Psoas muscle (tissue), 8 donors: ENCODE data around the gene TBCD. TPM values are rescaled to one million over a fixed set of nuclear protein-coding genes. Genes with fewer than 3 reads are reported as not detected.

Experiments used
- ATAC-seq, 4 donors: fragments of 200-7000 bp; cut with Tn5 transposase; one replicate each; pipeline ENCODE4 v1.9.1; 2020; ENCODE audit warnings: moderate library complexity in 3 of 4, mild to moderate bottlenecking in 2 of 4
- DNase-seq, 2 donors: peaks; one replicate each; pipeline ENCODE4 v3.0.0-alpha.2; 2020
- H3K27ac ChIP-seq: fragments of 200-600 bp; one replicate; pipeline ENCODE4 v1.8.0; 2022
- H3K27me3 ChIP-seq, 3 donors: fragments of 200-600 bp in 1 of 3; one replicate each; pipeline versions ENCODE4 v1.6.1 to v1.8.0; 2013 to 2022; ENCODE audit warnings: low read length in 2 of 3, mild to moderate bottlenecking in 2 of 3, moderate library complexity in 1 of 3; ENCODE audit not compliant: insufficient read depth in 3 of 3
- H3K36me3 ChIP-seq, 2 donors: fragments of 200-600 bp in 1 of 2; one replicate each; pipeline versions ENCODE4 v1.6.1 to v1.8.0; 2013 to 2022; ENCODE audit warnings: low read depth in 1 of 2, mild to moderate bottlenecking in 1 of 2, moderate library complexity in 1 of 2; ENCODE audit not compliant: insufficient read depth in 1 of 2
- H3K4me1 ChIP-seq: fragments of 200-600 bp; one replicate; pipeline ENCODE4 v1.8.0; 2022
- H3K4me3 ChIP-seq: fragments of 200-600 bp; one replicate; pipeline ENCODE4 v1.8.0; 2022; ENCODE audit warnings: mild to moderate bottlenecking
- H3K9me3 ChIP-seq: fragments of 200-600 bp; one replicate; pipeline ENCODE4 v1.8.0; 2022
- CTCF ChIP-seq: fragments of 200-600 bp; IDR thresholded peaks from one replicate; pipeline ENCODE4 v1.8.0; 2022; ENCODE audit warnings: antibody characterized with exemption
- WGBS, 3 donors: extraction: QIAGEN DNeasy Blood & Tissue Kit; methylation state at CpG; one replicate each; pipeline versions ENCODE4 v1.1.6 to v1.1.7; 2013; 5-methylcytosine and 5-hydroxymethylcytosine counted together
- intact Hi-C, 2 donors: fragments of 100-400 bp; cut with DNase I; formaldehyde crosslinking; loops; one replicate each; pipeline versions ENCODE4 v1.11.0 to v1.14.2; 2022
- polyA plus RNA-seq, 3 donors: library from polyadenylated mRNA; stranded (reverse); fragments of 200-250 nt; gene quantifications; one replicate each; pipeline ENCODE4 v1.2.3, GENCODE V29; 2013
- total RNA-seq, 4 donors: library from RNA; stranded (reverse); fragmentation: NEBNext Ultra II Directional in 2 of 4; extraction: Animal tissue kit (Norgen Biotek cat#: 25700) in 2 of 4; gene quantifications; one replicate each; pipeline versions ENCODE4 v1.2.1 to v1.2.4, GENCODE V29; 2021 to 2023
- donor health status: healthy with polysubstance abuse.
- donor health status: DM: no; HTN: no; CAD: no; lungs with moderate emphysema.
- donor health status: Bipolar disorder and iron deficiency.
- donor health status: healthy.
- donor health status: DM: yes; HTN: yes; CAD: no.
- donor health status: DM: no; HTN: no; CAD: no.
- donor health status: DM: no; HTN: no; CAD: no.
- donor health status: DM: yes; HTN: yes; CAD: no.

The TBCD gene
- total and polyA plus RNA-seq, 7 donors, result 28.2 to 65.0 (median 36.5) TPM

GRCh38 chr17:82709676-82710498 is 42.0 kb upstream of the TBCD start:
- 69 to 78% (median 71%) methylated on average over 25 of the region's 25 CpGs for WGBS, 3 donors
- Histone ChIP-seq H3K4me3 (no peak overlapping the region), H3K36me3 (no peaks in the 10 kb centered on the region), H3K27me3 (no peaks in the 10 kb centered on the region), H3K4me1 (peaks cover 15% of the 10 kb centered on the region), H3K9me3 (no peaks in the 10 kb centered on the region), H3K27ac (peak overlapping the region; percentile 60)
- DNase-seq, result no peak
- intact Hi-C loops, result loop anchor here in 1 of 2 donors (5.0 kb wide), 1 partner anchor 43 kb away; no protein-coding TSS in a partner anchor
- no peak for TF ChIP-seq CTCF
- ATAC-seq, result no peak

- H3K9me3 ChIP-seq, result no peaks in the 10 kb centered on the region
- intact Hi-C loops, result loop anchor here in 1 of 2 donors (5.0 kb wide), 1 partner anchor 43 kb away; no protein-coding TSS in a partner anchor
- no peak overlapping the region for H3K4me3 ChIP-seq
- ATAC-seq, result no peak
- H3K27ac ChIP-seq, result peak overlapping the region; percentile 60
- H3K4me1 ChIP-seq, result peaks cover 17% of the 10 kb centered on the region
- 54 to 62% (median 55%) methylated on average over 29 of the region's 29 CpGs for WGBS, 3 donors
- no peaks in the 10 kb centered on the region for H3K36me3 ChIP-seq
- no peak for TF ChIP-seq CTCF
- DNase-seq, result no peak
- H3K27me3 ChIP-seq, result no peaks in the 10 kb centered on the region
Measured at GRCh38 chr17:82710499-82711232, 41.2 kb upstream of the TBCD start.

- Histone ChIP-seq H3K36me3 (no peaks in the 10 kb centered on the region), H3K4me3 (no peak overlapping the region), H3K9me3 (no peaks in the 10 kb centered on the region), H3K4me1 (peaks cover 28% of the 10 kb centered on the region), H3K27ac (no peak overlapping the region), H3K27me3 (no peaks in the 10 kb centered on the region)
- no peak for TF ChIP-seq CTCF
- ATAC-seq (no peak), DNase-seq (peak in 1 of 2 donors; percentile 59)
- intact Hi-C loops, result loop anchor here in 1 of 2 donors (5.0 kb wide), 1 partner anchor 46 kb away; no protein-coding TSS in a partner anchor
- WGBS, 3 donors, result 89% methylated on average over 35 of the region's 35 CpGs
Measured at GRCh38 chr17:82713071-82713723, 38.7 kb upstream of the TBCD start.

- Histone ChIP-seq H3K27ac (peak within 1 kb of the TSS; percentile 64), H3K4me3 (peak within 1 kb of the TSS; percentile 91), H3K9me3 (no peaks in the 10 kb centered on the region), H3K27me3 (no peaks in the 10 kb centered on the region), H3K36me3 (peaks cover 0 to 27% of the 10 kb centered on the region in 2 donors), H3K4me1 (peaks cover 21% of the 10 kb centered on the region)
- TF ChIP-seq CTCF, result no peak
- 0% methylated on average over 60 to 75 of the region's 75 CpGs for WGBS, 3 donors
- DNase-seq (peak; percentile 95 to 98), ATAC-seq (peak; percentile 90 to 97 (median 94))
- intact Hi-C loops, result no loop called here
Measured at GRCh38 chr17:82716203-82717010, 35.5 kb upstream of the TBCD start, which contains the start of gene FN3KRP. Gene FN3KRP (plus strand): TSS chr17:82716706. CDS start chr17:82716756, 50 bp downstream.
